WTC11 (cell line): ENCODE results near the gene ING5. TPM values are rescaled to one million over a fixed set of nuclear protein-coding genes. Genes with fewer than 3 reads are reported as not detected.

Experiments
- ATAC-seq: fragments of 200-7000 bp; cut with Tn5 transposase; 2 replicates; pipeline ENCODE4 v1.10.0; 2021; ENCODE audit warnings: mild to moderate bottlenecking, moderate library complexity
- CTCF ChIA-PET: fragments of 300-600 bp; sonication (Branson Sonifier 250); formaldehyde crosslinking; loops from one replicate; lab custom pipeline; 2021; ENCODE audit warnings: antibody characterized with exemption; lab: Charles Lee
- POLR2A ChIA-PET: fragments of 350-600 bp; sonication (Branson Sonifier 250); formaldehyde crosslinking; loops from one replicate; lab custom pipeline; 2021; ENCODE audit warnings: antibody characterized with exemption; lab: Charles Lee
- DNase-seq: peaks from one replicate; pipeline ENCODE4 v3.0.0; 2021; ENCODE audit warnings: low spot score
- H3K27ac Mint-ChIP-seq: 2 replicates; pipeline ENCODE4 v1.8.0; 2021; ENCODE audit warnings: mixed read lengths
- H3K27me3 Mint-ChIP-seq: 2 replicates; pipeline ENCODE4 v1.8.0; 2021; ENCODE audit warnings: low read depth, mild to moderate bottlenecking, moderate library complexity, mixed read lengths
- H3K36me3 Mint-ChIP-seq: 2 replicates; pipeline ENCODE4 v1.8.0; 2021; ENCODE audit warnings: mixed read lengths
- H3K4me1 Mint-ChIP-seq: 2 replicates; pipeline ENCODE4 v1.8.0; 2022; ENCODE audit warnings: mixed read lengths
- H3K4me3 Mint-ChIP-seq: 2 replicates; pipeline ENCODE4 v1.8.0; 2021; ENCODE audit warnings: mild to moderate bottlenecking, moderate library complexity, mixed read lengths
- H3K9me3 Mint-ChIP-seq: 2 replicates; pipeline ENCODE4 v1.8.0; 2021; ENCODE audit warnings: mixed read lengths
- CDX4 ChIP-seq: fragments of 250-450 bp; sonication (Bioruptor Pico); IDR thresholded peaks from 2 replicates; pipeline ENCODE4 v1.9.0; 2021; ENCODE audit warnings: moderate library complexity, mild to moderate bottlenecking, inconsistent platforms, borderline replicate concordance
- CREB1 ChIP-seq: sonication (generic); formaldehyde crosslinking; IDR thresholded peaks from 2 replicates; pipeline ENCODE4 v1.8.0; 2023; ENCODE audit warnings: mild to moderate bottlenecking, missing genetic modification reagents
- CTCF ChIP-seq: fragments of 200-600 bp; IDR thresholded peaks from 2 replicates; pipeline ENCODE4 v1.8.0; 2022; ENCODE audit warnings: antibody characterized with exemption
- ETV6 ChIP-seq: sonication (generic); formaldehyde crosslinking; IDR thresholded peaks from 2 replicates; pipeline ENCODE4 v1.8.1; 2022; ENCODE audit warnings: mild to moderate bottlenecking, missing genetic modification reagents
- FOXP4 ChIP-seq: sonication (generic); formaldehyde crosslinking; IDR thresholded peaks from 2 replicates; pipeline ENCODE4 v1.8.0; 2022; ENCODE audit warnings: mild to moderate bottlenecking, missing genetic modification reagents
- GABPB1 ChIP-seq: sonication (generic); formaldehyde crosslinking; IDR thresholded peaks from 2 replicates; pipeline ENCODE4 v1.8.1; 2023; ENCODE audit warnings: mild to moderate bottlenecking, missing genetic modification reagents
- JUN ChIP-seq: sonication (generic); formaldehyde crosslinking; IDR thresholded peaks from 2 replicates; pipeline ENCODE4 v1.8.0; 2023; ENCODE audit warnings: mild to moderate bottlenecking, missing genetic modification reagents
- NFYB ChIP-seq: sonication (generic); formaldehyde crosslinking; conservative IDR thresholded peaks from 2 replicates; pipeline ENCODE4 v1.8.0; 2022; ENCODE audit warnings: low read depth, missing genetic modification reagents
- SMAD4 ChIP-seq: sonication (generic); formaldehyde crosslinking; IDR thresholded peaks from 2 replicates; pipeline ENCODE4 v1.8.0; 2022; ENCODE audit warnings: mild to moderate bottlenecking, missing genetic modification reagents
- TEAD4 ChIP-seq: sonication (generic); formaldehyde crosslinking; IDR thresholded peaks from 2 replicates; pipeline ENCODE4 v1.8.0; 2022; ENCODE audit warnings: mild to moderate bottlenecking, missing genetic modification reagents
- USF1 ChIP-seq: sonication (generic); formaldehyde crosslinking; IDR thresholded peaks from 2 replicates; pipeline ENCODE4 v1.8.0; 2022; ENCODE audit warnings: mild to moderate bottlenecking, missing genetic modification reagents
- ZNF317 ChIP-seq: sonication (generic); formaldehyde crosslinking; IDR thresholded peaks from 2 replicates; pipeline ENCODE4 v1.8.1; 2023; ENCODE audit warnings: low read depth, mild to moderate bottlenecking, moderate library complexity, missing genetic modification reagents, borderline replicate concordance
- ZNF532 ChIP-seq: fragments of 250-450 bp; sonication (Bioruptor Pico); IDR thresholded peaks from 2 replicates; pipeline ENCODE4 v1.9.0; 2021; ENCODE audit warnings: mild to moderate bottlenecking, borderline replicate concordance
- total RNA-seq: library from RNA; stranded (reverse); gene quantifications from 3 replicates; pipeline ENCODE4 v1.2.3, GENCODE V29; 2021

Gene ING5
- total RNA-seq, 1 experiment from 2014 or later, result 43.1 TPM

- no peak for DNase-seq
Observed at GRCh38 chr2:241773511-241774418, 71.9 kb downstream of the ING5 start.

GRCh38 chr2:241774419-241775222, 72.8 kb downstream of the ING5 start:
- 0 out of 2 replicates have a peak, but pooled peaks cover 6% of the 10 kb centered on the region for H3K9me3 Mint-ChIP-seq
- no peak overlapping the region for H3K4me3 Mint-ChIP-seq
- CTCF ChIA-PET, result no interaction called here
- H3K4me1 Mint-ChIP-seq, result peaks cover 23% of the 10 kb centered on the region
- TF ChIP-seq ZNF317 (CRISPR knock-in tag), result no peak
- TF ChIP-seq SMAD4 (CRISPR knock-in tag), result no peak
- no peak for TF ChIP-seq NFYB
- TF ChIP-seq CTCF, result no peak
- TF ChIP-seq ETV6 (CRISPR knock-in tag), result no peak
- TF ChIP-seq FOXP4 (CRISPR knock-in tag), result no peak
- H3K27me3 Mint-ChIP-seq, result peaks cover 3% of the 10 kb centered on the region
- H3K27ac Mint-ChIP-seq, result no peak overlapping the region
- no peak for ATAC-seq
- peak; percentile 11 for DNase-seq
- POLR2A ChIA-PET, result no interaction called here
- peaks cover 4% of the 10 kb centered on the region for H3K36me3 Mint-ChIP-seq

More at GRCh38 chr2:241773511-241774418, 71.9 kb downstream of the ING5 start:
- TF ChIP-seq CDX4 (CRISPR knock-in tag) (no peak), GABPB1 (CRISPR knock-in tag) (peak; percentile 29; the same call in 1 of the 2 replicates), CREB1 (CRISPR knock-in tag) (no peak)
- TF ChIP-seq, all 79 proteins: peak for 1
- ATAC-seq, result no peak
- H3K27ac Mint-ChIP-seq, result no peak overlapping the region
- peaks cover under 1% of the 10 kb centered on the region; the same call in 1 of the 2 replicates for H3K27me3 Mint-ChIP-seq
- CTCF ChIA-PET, result interaction anchor here (1.0 kb wide), 1 partner anchor 105 kb away, joined by 3 read pairs; no protein-coding TSS in a partner anchor
- POLR2A ChIA-PET, result no interaction called here
- 0 out of 2 replicates have a peak, but pooled peaks cover 4% of the 10 kb centered on the region for H3K9me3 Mint-ChIP-seq
- H3K4me1 Mint-ChIP-seq, result peaks cover 20% of the 10 kb centered on the region
- H3K36me3 Mint-ChIP-seq, result peaks cover 1% of the 10 kb centered on the region
- H3K4me3 Mint-ChIP-seq, result no peak overlapping the region

GRCh38 chr2:241775223-241776177, 73.7 kb downstream of the ING5 start:
- Mint-ChIP-seq H3K27me3 (peaks cover 5% of the 10 kb centered on the region), H3K9me3 (peaks cover 8% of the 10 kb centered on the region), H3K27ac (no peak overlapping the region), H3K4me3 (no peak overlapping the region), H3K36me3 (peaks cover 6% of the 10 kb centered on the region), H3K4me1 (peaks cover 21% of the 10 kb centered on the region)
- ChIA-PET POLR2A (no interaction called here), CTCF (interaction anchor here (0.9 to 1.0 kb wide), 2 partner anchors 29 to 103 kb away, joined by 3 read pairs; no protein-coding TSS in a partner anchor)
- DNase-seq (no peak), ATAC-seq (no peak)
- TF ChIP-seq JUN (CRISPR knock-in tag) (no peak), ZNF532 (CRISPR knock-in tag) (no peak), USF1 (no peak), TEAD4 (CRISPR knock-in tag) (no peak)
